SK-N-SH (cell line): ENCODE results near the gene MYRF. TPM values are rescaled to one million over a fixed set of nuclear protein-coding genes. Genes with fewer than 3 reads are reported as not detected.

ENCODE experiments used
- CTCF ChIA-PET: fragments of 300-600, 350-600 bp; formaldehyde crosslinking; extraction: SDS; loops from one replicate; lab custom pipeline; 2021; lab: Yijun Ruan, JAX
- POLR2A ChIA-PET: fragments of 350-600 bp; sonication (Branson Sonifier 250); formaldehyde crosslinking; extraction: SDS; loops from one replicate; lab custom pipeline; 2020; ENCODE audit warnings: antibody characterized with exemption, inconsistent platforms; lab: Yijun Ruan, JAX
- DNase-seq: peaks from one replicate; pipeline ENCODE4 v3.0.0; 2012
- H2AFZ ChIP-seq: fragments of 200-600 bp; sonication (generic); 2 replicates; pipeline ENCODE4 v1.8.1; 2016; ENCODE audit warnings: antibody characterized with exemption, mild to moderate bottlenecking, low read depth
- H3F3A ChIP-seq: fragments of 200-600 bp; sonication (generic); replicated peaks from 2 replicates; pipeline ENCODE3; 2016; ENCODE audit warnings: antibody characterized with exemption, mild to moderate bottlenecking; ENCODE audit not compliant: insufficient read depth
- H3K27ac ChIP-seq, 2 experiments: fragments of 200-500 bp in 1 of 2; fragments of 200-600 bp in 1 of 2; sonication (Bioruptor generic) in 1 of 2; sonication (generic), shearing (Covaris generic) in 1 of 2; 2 replicates each; pipeline versions ENCODE4 v1.5.1 to v1.6.1; 2014 to 2016; ENCODE audit warnings: low read depth in 2 of 2, inconsistent platforms in 1 of 2, low read length in 1 of 2, mild to moderate bottlenecking in 1 of 2, mixed read lengths in 1 of 2
- H3K27me3 ChIP-seq: fragments of 200-600 bp; sonication (generic), shearing (Covaris generic); 2 replicates; pipeline ENCODE4 v1.6.1; 2016; ENCODE audit warnings: mixed run types; ENCODE audit not compliant: insufficient read depth
- H3K36me3 ChIP-seq, 2 experiments: fragments of 200-500 bp in 1 of 2; fragments of 200-600 bp in 1 of 2; sonication (Bioruptor generic) in 1 of 2; sonication (generic) in 1 of 2; replicated peaks in 1 of 2; 2 replicates each; pipeline versions ENCODE3 to v1.5.1; 2014 to 2016; ENCODE audit warnings: low read length in 1 of 2, mild to moderate bottlenecking in 1 of 2; ENCODE audit not compliant: insufficient read depth in 2 of 2, control insufficient read depth in 1 of 2
- H3K4me1 ChIP-seq, 2 experiments: fragments of 200-500 bp in 1 of 2; fragments of 200-600 bp in 1 of 2; sonication (Bioruptor generic) in 1 of 2; sonication (generic), shearing (Covaris generic) in 1 of 2; 2 replicates each; pipeline versions ENCODE4 v1.5.1 to v1.6.1; 2014 to 2016; ENCODE audit warnings: low read depth in 1 of 2, low read length in 1 of 2, mixed run types in 1 of 2; ENCODE audit not compliant: insufficient read depth in 2 of 2, control insufficient read depth in 1 of 2
- H3K4me2 ChIP-seq: fragments of 200-600 bp; sonication (generic), shearing (Covaris generic); 2 replicates; pipeline ENCODE4 v1.6.1; 2017; ENCODE audit warnings: mixed run types
- H3K4me3 ChIP-seq, 2 experiments: fragments of 200-500 bp in 1 of 2; fragments of 200-600 bp in 1 of 2; sonication (Bioruptor generic) in 1 of 2; sonication (generic), shearing (Covaris generic) in 1 of 2; 2 replicates each; pipeline versions ENCODE4 v1.5.1 to v1.8.1; 2014 to 2016; ENCODE audit warnings: low read depth in 2 of 2, inconsistent platforms in 1 of 2, low read length in 1 of 2, mild to moderate bottlenecking in 1 of 2, mixed read lengths in 1 of 2, moderate library complexity in 1 of 2
- H3K79me2 ChIP-seq: fragments of 200-600 bp; sonication (generic); 2 replicates; pipeline ENCODE4 v1.8.1; 2017; ENCODE audit warnings: mild to moderate bottlenecking; ENCODE audit not compliant: insufficient read depth
- H3K9ac ChIP-seq: fragments of 200-600 bp; sonication (generic); 2 replicates; pipeline ENCODE4 v1.6.1; 2017; ENCODE audit warnings: mixed run types
- H3K9me2 ChIP-seq: fragments of 200-600 bp; sonication (generic); 2 replicates; pipeline ENCODE4 v1.6.1; 2017; ENCODE audit warnings: mixed run types
- H3K9me3 ChIP-seq: fragments of 200-600 bp; sonication (generic); 2 replicates; pipeline ENCODE4 v1.6.1; 2017; ENCODE audit warnings: mixed run types, mild to moderate bottlenecking, moderate library complexity
- H4K20me1 ChIP-seq: fragments of 200-600 bp; sonication (generic); 2 replicates; pipeline ENCODE4 v1.6.1; 2017; ENCODE audit warnings: mild to moderate bottlenecking, mixed run types; ENCODE audit not compliant: insufficient read depth
- CHD2 ChIP-seq: fragments of 150-350 bp; IDR thresholded peaks from 2 replicates; pipeline ENCODE4 v1.6.1; 2018; ENCODE audit warnings: low read length; ENCODE audit not compliant: partially characterized antibody
- ELF1 ChIP-seq: IDR thresholded peaks from 2 replicates; pipeline ENCODE4 v1.4.0; 2012
- GABPA ChIP-seq: IDR thresholded peaks from 2 replicates; pipeline ENCODE4 v1.4.0; 2012; ENCODE audit warnings: low read depth, mild to moderate bottlenecking
- MEF2A ChIP-seq: IDR thresholded peaks from 2 replicates; pipeline ENCODE4 v1.4.0; 2012; ENCODE audit warnings: low read depth, borderline replicate concordance
- NFIC ChIP-seq: IDR thresholded peaks from 2 replicates; pipeline ENCODE4 v1.4.0; 2012; ENCODE audit warnings: borderline replicate concordance
- NRF1 ChIP-seq: IDR thresholded peaks from 2 replicates; pipeline ENCODE4 v1.6.1; 2012; ENCODE audit warnings: low read depth, mild to moderate bottlenecking, low read length
- RCOR1 ChIP-seq: fragments of 150-350 bp; IDR thresholded peaks from 2 replicates; pipeline ENCODE4 v1.6.1; 2017; ENCODE audit warnings: antibody characterized with exemption, low read length
- RXRA ChIP-seq: IDR thresholded peaks from 2 replicates; pipeline ENCODE4 v1.4.0; 2012; ENCODE audit warnings: low read depth, mild to moderate bottlenecking, borderline replicate concordance
- SIN3A ChIP-seq: IDR thresholded peaks from 2 replicates; pipeline ENCODE4 v1.6.1; 2012; ENCODE audit warnings: low read depth, mild to moderate bottlenecking, low read length, moderate library complexity, borderline replicate concordance
- WGBS: methylation state at CpG from one replicate; pipeline ENCODE4 v1.1.6; 2017; ENCODE audit warnings: low lambda C conversion rate; 5-methylcytosine and 5-hydroxymethylcytosine counted together
- polyA plus RNA-seq, 3 experiments: library from polyadenylated mRNA; depleted of rRNA; stranded (reverse); fragments of >200 nt; gene quantifications; 2 replicates each; pipeline ENCODE4 v1.2.3, GENCODE V29; 2012
- TF ChIP-seq, protein P1 (sequence below): IDR thresholded peaks from 2 replicates; pipeline ENCODE4 v1.6.1; 2012; ENCODE audit warnings: mild to moderate bottlenecking, low read depth, low read length, moderate library complexity

MYRF gene
- polyA plus RNA-seq, 1 of the 3 experiments (the other 2 are of a cell fraction) = 2.8 TPM

- H2AFZ ChIP-seq = no peak overlapping the region
- no peak for DNase-seq
- peaks cover 0 to 8% of the 10 kb centered on the region in 2 experiments; a peak in 1 of 4 replicates for H3K4me1 ChIP-seq
- H3K4me3 ChIP-seq = no peak overlapping the region
- H3K9ac ChIP-seq = no peak overlapping the region
- no peak for TF ChIP-seq SIN3A
- TF ChIP-seq, protein P1, sequence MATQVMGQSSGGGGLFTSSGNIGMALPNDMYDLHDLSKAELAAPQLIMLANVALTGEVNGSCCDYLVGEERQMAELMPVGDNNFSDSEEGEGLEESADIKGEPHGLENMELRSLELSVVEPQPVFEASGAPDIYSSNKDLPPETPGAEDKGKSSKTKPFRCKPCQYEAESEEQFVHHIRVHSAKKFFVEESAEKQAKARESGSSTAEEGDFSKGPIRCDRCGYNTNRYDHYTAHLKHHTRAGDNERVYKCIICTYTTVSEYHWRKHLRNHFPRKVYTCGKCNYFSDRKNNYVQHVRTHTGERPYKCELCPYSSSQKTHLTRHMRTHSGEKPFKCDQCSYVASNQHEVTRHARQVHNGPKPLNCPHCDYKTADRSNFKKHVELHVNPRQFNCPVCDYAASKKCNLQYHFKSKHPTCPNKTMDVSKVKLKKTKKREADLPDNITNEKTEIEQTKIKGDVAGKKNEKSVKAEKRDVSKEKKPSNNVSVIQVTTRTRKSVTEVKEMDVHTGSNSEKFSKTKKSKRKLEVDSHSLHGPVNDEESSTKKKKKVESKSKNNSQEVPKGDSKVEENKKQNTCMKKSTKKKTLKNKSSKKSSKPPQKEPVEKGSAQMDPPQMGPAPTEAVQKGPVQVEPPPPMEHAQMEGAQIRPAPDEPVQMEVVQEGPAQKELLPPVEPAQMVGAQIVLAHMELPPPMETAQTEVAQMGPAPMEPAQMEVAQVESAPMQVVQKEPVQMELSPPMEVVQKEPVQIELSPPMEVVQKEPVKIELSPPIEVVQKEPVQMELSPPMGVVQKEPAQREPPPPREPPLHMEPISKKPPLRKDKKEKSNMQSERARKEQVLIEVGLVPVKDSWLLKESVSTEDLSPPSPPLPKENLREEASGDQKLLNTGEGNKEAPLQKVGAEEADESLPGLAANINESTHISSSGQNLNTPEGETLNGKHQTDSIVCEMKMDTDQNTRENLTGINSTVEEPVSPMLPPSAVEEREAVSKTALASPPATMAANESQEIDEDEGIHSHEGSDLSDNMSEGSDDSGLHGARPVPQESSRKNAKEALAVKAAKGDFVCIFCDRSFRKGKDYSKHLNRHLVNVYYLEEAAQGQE = no peak
- 93% methylated on average over 14 of the region's 20 CpGs for WGBS
- H4K20me1 ChIP-seq = no peaks in the 10 kb centered on the region
- H3K79me2 ChIP-seq = no peaks in the 10 kb centered on the region
- no peaks in the 10 kb centered on the region for H3K9me3 ChIP-seq
- peaks cover 0 to 10% of the 10 kb centered on the region in 2 experiments for H3K36me3 ChIP-seq
- no peaks in the 10 kb centered on the region for H3K9me2 ChIP-seq
- no peak overlapping the region for H3K4me2 ChIP-seq
- no peak overlapping the region for H3K27ac ChIP-seq
- no peaks in the 10 kb centered on the region for H3K27me3 ChIP-seq
- CTCF ChIA-PET = interaction anchor here (0.6 to 9.1 kb wide), 11 partner anchors 9 to 364 kb away, joined by 3 to 285 read pairs (median 6); partner anchors contain the start of genes FEN1 and TMEM258
- H3F3A ChIP-seq = no peaks in the 10 kb centered on the region
- POLR2A ChIA-PET = interaction anchor here (0.6 to 1.0 kb wide), 4 partner anchors 11 to 74 kb away, joined by 3 to 4 read pairs (median 4); no protein-coding TSS in a partner anchor
Observed at GRCh38 chr11:61744181-61744580, 8.3 kb upstream of the MYRF start.

DNA sequence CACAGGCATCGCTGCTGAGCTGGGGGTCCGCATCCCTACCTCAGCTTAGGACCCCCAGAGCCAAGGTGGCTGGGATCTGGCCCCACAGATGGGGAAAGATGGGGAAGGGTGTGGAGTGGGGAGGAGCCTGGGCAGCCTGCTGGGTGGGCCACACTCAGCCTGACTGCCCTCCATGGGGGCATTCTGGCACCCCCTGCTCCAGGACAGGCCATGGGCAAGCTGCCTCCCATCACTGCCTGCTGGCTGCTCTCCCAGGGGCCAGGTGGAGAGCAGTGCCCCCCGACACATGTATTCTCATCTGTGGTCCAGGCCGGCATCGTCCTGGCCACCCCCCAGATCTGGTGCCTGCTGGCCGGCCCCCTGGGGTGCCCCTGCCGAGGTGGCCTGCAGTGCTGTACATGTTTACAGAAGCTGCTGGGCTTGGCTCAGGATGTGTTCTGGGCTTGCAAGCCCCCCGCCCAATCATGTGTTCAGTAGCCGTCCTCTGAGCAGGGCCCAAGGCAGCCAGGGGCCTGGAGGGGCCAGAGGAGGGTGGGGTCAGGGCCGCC lies 7.8 kb upstream of the MYRF start:
- H3K4me2 ChIP-seq = no peak overlapping the region
- H3K9ac ChIP-seq = no peak overlapping the region
- no peaks in the 10 kb centered on the region for H3K9me2 ChIP-seq
- H2AFZ ChIP-seq = no peak overlapping the region
- no peaks in the 10 kb centered on the region for H3F3A ChIP-seq
- DNase-seq = no peak
- ChIA-PET CTCF (interaction anchor here (0.6 to 9.1 kb wide), 9 partner anchors 11 to 364 kb away, joined by 3 to 285 read pairs (median 7); partner anchors contain the start of genes FADS1, FEN1 and TMEM258), POLR2A (interaction anchor here (0.9 kb wide), 2 partner anchors 24 to 74 kb away, joined by 3 to 4 read pairs; no protein-coding TSS in a partner anchor)
- no peaks in the 10 kb centered on the region for H3K27me3 ChIP-seq
- no peak overlapping the region for H3K4me3 ChIP-seq
- H3K4me1 ChIP-seq = peaks cover 0 to 8% of the 10 kb centered on the region in 2 experiments; a peak in 1 of 4 replicates
- H3K79me2 ChIP-seq = no peaks in the 10 kb centered on the region
- TF ChIP-seq MEF2A (no peak), GABPA (no peak), NRF1 (no peak), RXRA (no peak), CHD2 (no peak), NFIC (no peak), ELF1 (no peak), RCOR1 (no peak), SIN3A (no peak)
- no peak overlapping the region for H3K27ac ChIP-seq
- no peaks in the 10 kb centered on the region for H4K20me1 ChIP-seq
- 74% methylated on average over 4 of the region's 10 CpGs for WGBS
- peaks cover 0 to 10% of the 10 kb centered on the region in 2 experiments for H3K36me3 ChIP-seq
- no peaks in the 10 kb centered on the region for H3K9me3 ChIP-seq
